Anterior cingulate cortex (tissue), 58 donors: ENCODE measurements around the gene P2RX4.
A peak's percentile ranks its signal among the peaks of the same experiment; 100 is the strongest.
"Not testable (repeated sequence)": the region's sequence is repeated elsewhere in the genome, so short reads cannot be mapped to it uniquely, and the experiment has no call there.

Experiments
- DNase-seq, 58 donors: peaks; one replicate each; lab custom pipeline; 2025; lab: John Stamatoyannopoulos, UW

The P2RX4 gene

DNA sequence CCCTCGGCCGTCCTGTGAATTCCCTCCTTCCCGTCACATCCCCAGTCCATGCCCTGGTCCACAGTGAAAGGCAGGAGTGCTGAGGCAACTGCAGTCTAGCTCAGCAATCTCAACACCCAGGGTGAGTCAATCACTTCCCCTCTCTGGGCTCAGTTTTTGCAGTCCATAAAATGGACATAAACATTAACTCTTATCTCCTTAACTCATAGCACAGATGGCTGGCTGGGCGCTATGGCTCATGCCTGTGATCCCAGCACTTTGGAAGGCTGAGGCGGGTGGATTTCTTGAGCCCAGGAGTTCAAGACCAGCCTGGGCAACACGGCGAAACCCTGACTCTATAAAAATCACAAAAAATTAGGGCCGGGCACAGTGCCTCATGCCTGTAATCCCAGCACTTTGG is 54.2 kb downstream of the P2RX4 start:
- no peak for DNase-seq

DNA sequence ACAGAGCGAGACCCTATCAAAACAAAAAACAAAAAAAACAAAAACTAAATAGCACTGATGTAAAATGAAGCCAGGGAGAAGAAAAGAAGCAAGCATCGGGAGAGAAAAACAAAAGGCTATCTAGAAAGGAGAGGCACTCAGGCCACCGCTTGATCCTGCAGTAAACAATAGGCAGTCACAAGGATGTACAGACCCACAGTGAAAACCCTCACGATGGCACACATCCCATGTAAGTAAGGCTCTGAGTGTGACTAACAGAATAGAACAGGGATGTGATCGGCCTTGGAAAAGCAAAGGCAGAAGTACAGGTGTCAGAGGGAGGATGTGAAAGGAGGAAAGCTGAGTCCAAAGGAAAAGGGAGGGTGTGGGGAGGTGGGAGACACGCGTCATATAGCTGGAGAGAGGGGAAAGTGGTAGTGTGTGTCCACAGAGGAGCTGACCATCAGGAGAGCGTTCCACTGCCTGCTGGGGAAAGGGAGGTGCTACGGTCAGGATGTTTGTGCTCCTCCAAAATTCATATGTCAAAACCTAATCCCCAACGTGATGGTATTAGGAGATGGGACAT is 55.1 kb downstream of the P2RX4 start:
- no peak for DNase-seq

DNA sequence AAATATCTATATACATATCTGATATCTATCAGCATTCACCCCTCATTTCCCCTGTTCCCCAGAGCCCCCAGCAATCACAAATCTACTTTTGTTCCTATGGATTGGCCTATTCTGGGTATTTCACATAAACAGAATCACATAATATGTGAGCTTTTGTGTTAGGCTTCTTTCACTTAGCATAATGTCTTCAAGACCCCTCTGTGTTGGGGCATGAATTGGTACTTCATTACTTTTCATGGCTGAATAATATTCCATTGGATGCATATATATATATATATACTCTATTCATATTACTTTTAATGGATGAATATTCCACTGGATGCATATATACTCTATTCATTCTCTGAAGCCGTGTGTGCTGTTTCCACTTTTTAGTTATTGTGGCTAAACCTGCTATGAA is 57.9 kb downstream of the P2RX4 start:
- DNase-seq = no peak

DNA sequence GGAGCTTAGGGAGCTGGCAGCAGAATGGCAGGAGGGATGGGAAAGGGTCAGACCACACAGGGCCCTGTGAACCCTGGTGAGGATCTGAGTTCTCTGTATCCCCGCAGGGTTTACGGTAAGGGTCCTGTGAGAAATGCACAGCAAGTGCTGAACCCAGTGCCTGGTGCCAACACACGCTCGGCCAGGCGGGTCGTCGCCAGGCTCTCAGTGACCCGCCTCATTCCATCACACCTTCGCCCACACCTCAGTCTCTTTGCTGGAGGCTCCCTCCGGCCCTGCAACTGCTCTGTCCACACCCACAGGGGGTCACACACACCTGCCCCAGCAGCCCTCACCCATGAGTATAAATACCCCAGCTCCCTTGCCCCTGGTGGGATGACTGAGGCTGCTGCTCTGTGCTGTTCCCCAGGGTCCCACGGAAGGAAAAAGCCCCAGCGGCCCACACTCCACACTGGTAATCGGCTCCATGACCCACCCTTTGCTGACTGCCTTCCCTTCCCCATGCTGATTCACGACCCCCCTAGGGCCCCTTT is 63.5 kb downstream of the P2RX4 start:
- no peak for DNase-seq

DNA sequence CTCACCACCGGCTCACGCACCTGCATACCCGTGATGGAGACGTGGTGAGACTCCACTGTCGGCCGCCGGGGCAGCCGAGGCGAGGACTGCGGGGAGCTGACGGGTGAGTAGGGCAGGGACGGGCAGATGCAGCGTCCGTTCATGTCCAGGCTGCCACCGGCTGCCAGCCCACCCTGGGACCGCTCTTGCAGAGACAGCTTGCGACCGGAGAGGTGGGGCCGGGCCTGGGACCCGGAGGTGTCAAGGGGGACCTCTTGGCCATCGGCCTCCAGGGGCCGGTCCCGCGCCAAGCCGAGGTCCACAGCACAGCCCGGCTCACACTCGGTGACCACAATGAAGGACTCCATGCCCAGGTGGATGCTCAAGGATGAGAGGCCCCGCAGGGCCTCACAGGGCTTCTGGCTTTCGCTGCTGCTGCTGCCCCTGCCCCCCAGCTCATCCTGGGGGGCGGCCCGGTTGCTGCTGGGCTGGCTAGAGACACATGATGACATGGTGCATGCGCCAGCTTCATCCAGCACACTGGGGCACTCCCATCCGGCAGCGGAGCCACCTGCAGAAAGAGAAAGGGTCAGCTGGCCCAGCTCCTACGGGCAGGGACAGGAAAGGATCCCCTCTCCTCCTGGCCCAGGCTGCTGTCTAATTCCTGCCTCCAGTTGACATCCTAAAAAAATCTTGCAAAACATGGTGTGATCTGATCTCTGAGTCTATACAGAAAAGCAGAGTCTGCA is 64.3 kb downstream of the P2RX4 start:
- DNase-seq = no peak

DNA sequence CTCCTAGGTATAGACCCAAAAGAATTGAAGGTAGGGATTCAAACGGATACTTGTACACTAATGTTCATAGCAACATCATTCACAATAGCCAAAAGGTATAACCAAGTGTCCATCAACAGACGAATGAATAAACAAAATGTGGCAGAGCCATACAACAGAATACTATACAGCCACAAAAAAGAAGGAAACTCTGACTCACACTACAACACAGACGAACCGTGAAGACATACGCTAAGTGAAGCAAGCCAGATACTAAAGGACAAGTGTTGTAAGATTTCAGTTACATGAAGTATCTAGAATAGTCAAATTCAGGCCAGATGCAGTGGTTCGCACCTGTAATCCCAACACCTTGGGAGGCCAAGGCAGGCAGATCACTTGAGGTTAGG is 67.4 kb downstream of the P2RX4 start:
- DNase-seq = no peak

DNA sequence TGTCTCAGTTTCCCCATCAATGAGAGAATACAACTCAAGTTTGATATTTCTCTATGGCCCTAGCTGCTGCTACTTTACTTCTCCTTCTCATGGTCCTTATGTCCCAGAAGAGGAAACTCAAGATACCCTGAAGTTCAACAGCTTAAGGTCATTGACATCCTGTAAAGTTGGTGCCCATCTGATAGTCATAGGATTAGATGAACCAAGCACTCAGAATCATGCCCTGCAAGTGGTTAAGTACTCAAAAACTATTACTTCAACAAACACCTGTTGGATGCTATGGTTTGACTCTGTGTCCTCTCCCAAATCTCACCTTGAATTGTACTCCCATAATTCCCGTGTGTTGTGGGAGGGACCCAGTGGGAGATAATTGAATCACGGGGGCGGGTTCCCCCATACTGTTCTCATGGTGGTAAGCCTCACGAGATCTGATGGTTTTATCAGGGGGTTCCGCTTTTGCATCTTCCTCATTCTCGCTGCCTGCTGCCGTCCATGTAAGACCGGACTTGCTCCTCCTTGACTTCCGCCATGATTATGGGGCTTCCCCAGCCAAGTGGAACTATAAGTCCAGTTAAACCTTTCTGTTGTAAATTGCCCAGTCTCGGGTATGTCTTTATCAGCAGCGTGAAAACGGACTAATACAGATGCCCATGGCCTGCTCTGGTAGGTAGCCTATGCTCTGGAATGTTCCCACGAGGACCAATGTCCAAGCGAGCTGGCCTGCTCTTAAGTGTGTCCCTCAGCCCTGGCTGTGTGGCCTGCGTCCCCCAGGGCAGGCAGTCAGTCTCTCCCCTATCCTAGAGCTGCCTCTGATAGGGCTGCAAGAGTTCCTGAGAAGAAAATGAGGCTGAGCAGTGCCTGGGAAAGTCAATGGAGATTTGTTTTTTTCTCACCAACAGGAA is 68.5 kb downstream of the P2RX4 start:
- no peak for DNase-seq

DNA sequence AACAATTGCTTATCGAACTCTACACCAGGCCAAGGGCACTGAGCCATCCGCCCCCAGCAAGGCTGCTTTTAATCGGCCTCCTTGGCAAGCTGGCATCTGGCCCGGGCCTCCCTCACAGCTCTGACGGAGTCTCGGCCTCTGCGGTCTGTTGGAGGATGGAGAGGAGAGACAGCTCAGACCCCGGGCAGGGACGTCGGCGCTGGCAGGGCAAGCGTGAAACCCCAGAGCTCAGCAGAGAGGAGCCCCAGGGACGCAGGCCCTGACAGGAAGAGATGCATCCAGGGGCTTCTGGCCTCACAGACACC is 69.1 kb downstream of the P2RX4 start:
- peak in 9 of 58 donors; percentile 5 to 53 (median 15) for DNase-seq

DNA sequence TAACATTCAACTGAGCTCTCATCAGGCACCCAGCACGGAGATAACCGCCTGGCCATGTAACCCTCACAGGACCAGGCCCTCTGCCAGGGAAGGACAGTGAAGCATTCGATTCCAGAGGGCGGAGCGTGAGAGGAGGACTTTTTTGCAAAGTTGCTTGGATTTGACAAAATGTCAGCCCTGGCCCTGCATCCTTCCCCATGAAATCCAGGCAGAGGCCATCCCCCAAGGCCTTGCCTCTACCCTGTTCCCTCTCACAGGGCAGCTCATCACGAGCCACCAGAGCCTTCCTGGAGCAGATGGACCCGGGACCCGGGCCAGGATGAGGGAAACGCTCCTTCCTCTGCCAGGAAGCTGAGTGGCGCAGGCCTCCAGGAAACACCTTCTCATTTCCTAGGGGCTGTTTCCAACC is 69.6 kb downstream of the P2RX4 start:
- DNase-seq = peak in 27 of 58 donors; percentile 7 to 73 (median 35)

DNA sequence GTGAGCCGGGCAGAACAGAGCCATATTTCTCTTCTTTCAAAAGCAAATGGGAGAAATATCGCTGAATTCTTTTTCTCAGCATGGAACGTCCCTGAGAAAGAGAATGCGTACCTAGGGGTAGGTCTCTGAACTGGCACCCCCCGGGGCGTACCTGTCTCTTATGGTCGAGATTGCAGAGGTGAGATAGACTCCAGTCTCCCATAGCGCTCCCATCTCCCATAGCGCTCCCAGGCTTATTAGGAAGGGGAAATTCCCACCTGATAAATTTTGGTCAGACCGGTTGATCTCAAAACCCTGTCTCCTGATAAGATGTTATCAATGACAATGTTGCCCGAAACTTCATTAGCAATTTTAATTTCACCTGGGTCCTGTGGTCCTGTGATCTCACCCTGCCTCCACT is 70.6 kb downstream of the P2RX4 start:
- DNase-seq = not testable (repeated sequence)

DNA sequence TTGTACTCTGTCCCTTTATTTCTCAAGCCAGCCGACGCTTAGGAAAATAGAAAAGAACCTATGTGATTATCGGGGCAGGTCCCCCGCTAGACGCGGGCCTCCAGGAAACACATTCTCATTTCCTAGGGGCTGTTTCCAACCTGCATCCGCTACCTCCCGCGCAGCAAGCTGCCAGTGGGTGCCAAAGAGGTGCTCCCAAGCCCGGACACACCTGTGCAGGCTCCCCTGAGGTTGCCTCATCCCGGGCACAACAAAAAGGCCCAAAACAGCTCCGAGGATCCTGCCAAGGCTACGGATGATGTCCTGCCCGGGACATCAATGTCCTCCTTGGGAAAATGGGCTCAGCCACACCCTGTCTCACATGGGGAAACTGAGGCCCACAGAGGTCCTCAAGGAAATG is 71.2 kb downstream of the P2RX4 start:
- not testable (repeated sequence) for DNase-seq

DNA sequence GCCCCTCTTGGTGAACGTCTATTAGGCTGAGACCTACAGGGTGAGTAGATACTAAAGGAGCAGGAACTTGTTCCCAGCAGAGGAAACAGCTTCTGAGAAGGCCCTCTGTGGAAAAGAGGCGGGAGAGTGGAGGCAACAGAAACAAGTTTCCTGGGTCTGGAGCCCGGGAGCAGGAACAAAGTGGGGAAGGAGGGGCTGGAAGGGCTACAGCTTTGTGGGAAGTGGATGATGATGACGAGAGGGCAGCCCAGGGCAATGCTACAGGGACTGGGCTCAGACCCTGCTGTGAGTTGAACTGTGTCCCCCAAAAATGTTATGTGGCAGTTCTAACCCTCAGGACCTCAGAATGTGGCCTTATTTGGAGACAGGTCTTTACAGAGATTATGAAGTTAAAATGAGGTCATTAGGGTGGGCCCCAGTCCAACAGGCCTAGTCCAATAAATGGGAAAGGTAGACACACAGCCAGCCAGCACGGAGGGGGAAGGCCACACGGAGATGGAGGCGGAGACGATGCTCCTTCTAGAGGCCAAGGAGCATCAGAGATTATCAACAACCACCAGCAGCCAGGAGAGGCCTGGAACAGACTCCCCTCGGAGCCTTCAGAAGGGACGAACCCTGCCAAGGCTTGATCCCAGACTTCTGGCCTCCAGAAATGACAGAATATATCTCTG is 72.3 kb downstream of the P2RX4 start:
- DNase-seq = no peak

DNA sequence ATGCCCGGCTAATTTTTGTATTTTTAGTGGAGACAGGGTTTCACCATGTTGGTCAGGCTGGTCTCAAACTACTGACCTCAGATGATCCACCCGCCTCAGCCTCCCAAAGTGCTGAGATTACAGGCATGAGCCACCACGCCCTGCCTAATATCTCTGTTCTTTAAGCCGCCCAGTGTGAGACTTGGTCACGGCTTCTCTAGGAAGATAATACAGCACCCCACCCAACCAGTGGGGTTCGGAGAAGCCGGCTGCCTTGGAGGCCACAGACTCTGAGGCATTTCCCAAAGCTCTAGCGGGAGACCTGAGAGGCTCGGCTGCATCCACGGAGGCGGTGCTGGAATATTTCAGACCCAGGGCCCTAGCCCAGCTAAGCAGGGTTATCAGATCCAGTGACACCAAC is 73.0 kb downstream of the P2RX4 start:
- not testable (repeated sequence) for DNase-seq

DNA sequence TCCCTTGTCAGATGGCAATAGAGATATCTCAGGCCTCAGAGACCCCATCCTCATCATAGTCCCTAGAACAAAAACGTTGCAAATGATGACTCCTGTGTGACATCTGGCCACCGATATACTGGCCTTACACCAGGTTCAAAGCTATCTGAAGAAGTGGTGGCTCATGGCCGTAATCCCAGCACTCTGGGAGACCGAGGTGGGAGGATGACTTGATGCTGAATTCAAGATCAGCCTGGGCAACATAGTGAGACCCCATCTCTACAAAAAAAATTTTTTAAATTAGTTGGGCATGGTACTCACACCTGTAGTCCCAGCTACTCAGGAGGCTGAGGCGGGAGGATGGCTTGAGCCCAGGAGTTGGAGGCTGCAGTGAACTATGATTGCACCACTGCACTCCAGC is 73.5 kb downstream of the P2RX4 start:
- DNase-seq = no peak
